Parathyroid adenoma (tissue), 2 donors: ENCODE data around the gene ONECUT3.
"Not testable (repeated sequence)": the region's sequence is repeated elsewhere in the genome, so short reads cannot be mapped to it uniquely, and the experiment has no call there.

ENCODE experiments used
- H2AFZ ChIP-seq: fragments of 300-600 bp; sonication (generic); one replicate; pipeline ENCODE4 v1.7.0; 2017; ENCODE audit warnings: antibody characterized with exemption, mild to moderate bottlenecking
- H3K27ac ChIP-seq: fragments of 300-600 bp; sonication (generic); one replicate; pipeline ENCODE4 v1.7.0; 2017
- H3K27me3 ChIP-seq: fragments of 300-600 bp; sonication (generic); one replicate; pipeline ENCODE4 v1.7.0; 2017; ENCODE audit warnings: low read length; ENCODE audit not compliant: control insufficient read depth, insufficient read depth
- H3K36me3 ChIP-seq: fragments of 300-600 bp; sonication (generic); one replicate; pipeline ENCODE4 v1.7.0; 2017; ENCODE audit warnings: low read length; ENCODE audit not compliant: control insufficient read depth, insufficient read depth
- H3K4me1 ChIP-seq: fragments of 300-600 bp; sonication (generic); one replicate; pipeline ENCODE4 v1.7.0; 2017; ENCODE audit warnings: control low read depth
- H3K4me2 ChIP-seq: fragments of 300-600 bp; sonication (generic); one replicate; pipeline ENCODE4 v1.7.0; 2017; ENCODE audit warnings: low read length
- H3K4me3 ChIP-seq: fragments of 300-600 bp; sonication (generic); one replicate; pipeline ENCODE4 v1.7.0; 2017; ENCODE audit warnings: low read depth, low read length
- H3K79me2 ChIP-seq: fragments of 300-600 bp; sonication (generic); one replicate; pipeline ENCODE4 v1.7.0; 2017; ENCODE audit warnings: control low read depth
- H3K9ac ChIP-seq: fragments of 300-600 bp; sonication (generic); one replicate; pipeline ENCODE4 v1.7.0; 2017; ENCODE audit warnings: mild to moderate bottlenecking
- H3K9me3 ChIP-seq: fragments of 300-600 bp; sonication (generic); one replicate; pipeline ENCODE4 v1.7.0; 2017; ENCODE audit warnings: low read length; ENCODE audit not compliant: control insufficient read depth
- CTCF ChIP-seq: fragments of 300-600 bp; sonication (generic); IDR thresholded peaks from one replicate; pipeline ENCODE4 v1.7.0; 2017; ENCODE audit warnings: antibody characterized with exemption, mild to moderate bottlenecking
- donor health status: primary hyperparathyroidism.

The ONECUT3 gene

GRCh38 chr19:1790054-1790792 is 36.9 kb downstream of the ONECUT3 start:
- no peak overlapping the region for H3K4me3 ChIP-seq

DNA sequence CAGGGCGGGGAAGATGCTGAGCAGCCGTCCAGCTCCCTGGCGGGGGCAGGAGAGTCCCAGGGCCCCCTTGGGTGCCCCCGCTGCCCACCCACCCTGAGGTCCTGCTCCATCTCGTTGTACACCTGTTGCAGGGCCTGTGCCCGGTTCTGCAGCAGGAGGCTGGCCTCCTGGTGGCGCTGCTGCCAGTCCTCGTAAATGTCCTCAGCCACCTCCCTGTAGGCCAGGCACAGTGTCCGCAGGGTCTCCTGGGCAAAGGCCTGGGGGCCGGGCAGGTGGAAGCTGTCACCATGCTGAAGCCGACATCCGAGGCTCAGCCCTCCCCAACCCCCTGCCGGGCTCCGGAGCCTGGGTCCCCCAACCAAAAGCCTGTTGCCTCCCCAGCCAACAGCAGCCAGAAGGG is 38.6 kb downstream of the ONECUT3 start:
- H3K9ac ChIP-seq = no peak overlapping the region
- no peak overlapping the region for H3K27ac ChIP-seq
- H3K36me3 ChIP-seq = no peaks in the 10 kb centered on the region
- no peaks in the 10 kb centered on the region for H3K4me1 ChIP-seq
- H3K4me3 ChIP-seq = no peak overlapping the region
- no peaks in the 10 kb centered on the region for H3K9me3 ChIP-seq
- no peaks in the 10 kb centered on the region for H3K79me2 ChIP-seq
- H3K4me2 ChIP-seq = no peak overlapping the region
- H2AFZ ChIP-seq = no peak overlapping the region
- no peak for TF ChIP-seq CTCF
- H3K27me3 ChIP-seq = no peaks in the 10 kb centered on the region

More at GRCh38 chr19:1790054-1790792, 36.9 kb downstream of the ONECUT3 start:
- H3K9ac ChIP-seq = no peak overlapping the region
- no peak overlapping the region for H3K4me2 ChIP-seq
- no peaks in the 10 kb centered on the region for H3K36me3 ChIP-seq
- H2AFZ ChIP-seq = no peak overlapping the region
- no peaks in the 10 kb centered on the region for H3K79me2 ChIP-seq
- no peaks in the 10 kb centered on the region for H3K4me1 ChIP-seq
- H3K27ac ChIP-seq = no peak overlapping the region
- H3K27me3 ChIP-seq = no peaks in the 10 kb centered on the region
- H3K9me3 ChIP-seq = no peaks in the 10 kb centered on the region
- TF ChIP-seq CTCF = no peak

DNA sequence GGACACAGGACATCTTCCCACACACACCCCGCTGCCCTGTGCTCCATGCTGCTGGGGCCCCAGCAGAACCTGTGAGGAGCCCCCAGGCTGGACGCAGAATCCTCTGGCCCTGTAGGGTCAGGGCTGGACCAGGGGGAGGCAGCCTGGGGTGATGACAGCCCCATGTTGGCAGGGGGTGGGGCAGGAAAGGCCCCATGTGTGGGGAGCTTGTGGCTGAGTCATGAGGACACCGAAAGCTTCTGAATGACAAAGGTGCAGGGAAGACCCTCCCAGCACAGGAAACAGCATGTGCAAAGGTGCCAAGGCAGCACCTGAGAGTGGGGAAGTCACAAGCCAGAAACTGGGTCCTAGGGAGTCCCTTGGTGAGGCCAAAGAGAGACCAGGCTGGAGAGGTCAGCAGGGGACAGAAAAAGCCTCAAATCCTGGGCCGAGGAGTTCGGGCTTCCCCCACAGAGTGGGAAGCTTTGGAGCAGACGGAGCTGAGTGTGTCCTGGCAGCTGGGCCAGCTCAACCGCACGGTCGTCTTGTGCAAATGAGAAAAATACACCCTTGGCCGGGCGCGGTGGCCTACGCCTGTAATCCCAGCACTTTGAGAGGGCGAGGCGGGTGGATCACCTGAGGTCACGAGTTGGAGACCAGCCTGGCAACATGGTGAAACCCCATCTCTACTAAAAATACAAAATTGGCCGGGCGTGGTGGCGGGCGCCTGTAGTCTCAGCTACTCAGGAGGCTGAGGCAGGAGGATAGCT is 41.3 kb downstream of the ONECUT3 start:
- no peaks in the 10 kb centered on the region for H3K36me3 ChIP-seq
- no peaks in the 10 kb centered on the region for H3K4me1 ChIP-seq
- no peak overlapping the region for H3K4me3 ChIP-seq
- H3K79me2 ChIP-seq = no peaks in the 10 kb centered on the region
- no peaks in the 10 kb centered on the region for H3K9me3 ChIP-seq
- no peak overlapping the region for H2AFZ ChIP-seq
- H3K27ac ChIP-seq = no peak overlapping the region
- no peak overlapping the region for H3K9ac ChIP-seq
- H3K4me2 ChIP-seq = no peak overlapping the region
- no peak for TF ChIP-seq CTCF
- H3K27me3 ChIP-seq = no peaks in the 10 kb centered on the region

GRCh38 chr19:1796395-1797142 is 43.3 kb downstream of the ONECUT3 start:
- Histone ChIP-seq H2AFZ (no peak overlapping the region), H3K4me3 (no peak overlapping the region)
- TF ChIP-seq CTCF = no peak

DNA sequence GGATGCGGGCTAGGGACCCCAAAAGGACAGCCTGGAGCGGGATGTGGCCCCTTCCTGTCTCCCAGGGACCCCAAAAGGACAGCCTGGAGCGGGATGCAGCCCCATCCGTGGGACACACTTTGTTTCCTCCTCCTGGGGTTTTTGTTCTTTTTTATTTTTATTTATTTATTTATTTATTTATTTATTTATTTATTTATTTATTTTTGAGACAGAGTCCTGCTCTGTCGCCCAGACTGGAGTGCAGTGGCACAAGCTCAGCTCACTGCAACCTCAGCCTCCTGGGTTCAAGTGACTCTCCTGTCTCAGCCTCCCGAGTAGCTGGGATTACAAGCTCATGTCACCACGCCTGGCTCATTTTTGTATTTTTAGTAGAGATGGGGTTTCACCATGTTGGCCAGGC is 44.0 kb downstream of the ONECUT3 start:
- not testable (repeated sequence) for H3K27ac ChIP-seq, H3K4me3 ChIP-seq, H3K4me2 ChIP-seq, H3K9ac ChIP-seq, H3K4me1 ChIP-seq, H2AFZ ChIP-seq, H3K79me2 ChIP-seq, H3K36me3 ChIP-seq, H3K9me3 ChIP-seq, H3K27me3 ChIP-seq

More at GRCh38 chr19:1796395-1797142, 43.3 kb downstream of the ONECUT3 start:
- Histone ChIP-seq H3K9me3 (no peaks in the 10 kb centered on the region), H3K4me2 (no peak overlapping the region), H3K4me1 (no peaks in the 10 kb centered on the region), H3K79me2 (no peaks in the 10 kb centered on the region), H3K9ac (no peak overlapping the region), H3K27ac (no peak overlapping the region), H3K36me3 (no peaks in the 10 kb centered on the region), H3K27me3 (no peaks in the 10 kb centered on the region)
